Neural progenitor cell (in vitro differentiated cells): ENCODE measurements around the gene SCCPDH.

ENCODE experiments used
- EZH2 ChIP-seq: fragments of 200-600 bp; sonication (generic); IDR thresholded peaks from 2 replicates; pipeline ENCODE4 v1.6.1; 2017; ENCODE audit warnings: antibody characterized with exemption, mild to moderate bottlenecking, moderate library complexity
- EZH2phosphoT487 ChIP-seq: fragments of 200-600 bp; sonication (generic); IDR thresholded peaks from 2 replicates; pipeline ENCODE4 v1.6.1; 2017; ENCODE audit warnings: antibody characterized with exemption
- TF ChIP-seq, protein P1 (sequence below): fragments of 200-600 bp; sonication (generic); IDR thresholded peaks from 2 replicates; pipeline ENCODE4 v1.5.1; 2017; ENCODE audit warnings: antibody characterized with exemption, mild to moderate bottlenecking

DNA sequence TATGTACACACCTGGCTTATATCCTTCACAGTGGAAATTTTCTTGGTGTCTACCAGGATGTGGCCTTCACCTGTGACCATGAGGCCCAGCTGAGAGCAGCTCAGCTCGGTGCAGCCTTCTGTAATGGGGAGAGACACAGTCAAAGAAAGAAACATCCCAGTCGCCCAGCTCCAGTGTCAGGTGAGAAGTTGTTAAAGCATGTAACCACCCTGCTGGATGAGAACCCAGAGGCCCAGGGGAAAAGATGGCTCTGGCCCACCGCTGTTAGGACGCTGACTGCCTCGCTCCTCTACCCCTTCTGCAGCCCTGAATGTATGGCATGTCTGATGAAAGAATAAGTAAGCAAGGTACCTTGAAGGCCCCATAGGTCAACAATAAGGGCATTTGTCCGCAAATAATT is 52.7 kb downstream of the SCCPDH start:
- TF ChIP-seq, protein P1, sequence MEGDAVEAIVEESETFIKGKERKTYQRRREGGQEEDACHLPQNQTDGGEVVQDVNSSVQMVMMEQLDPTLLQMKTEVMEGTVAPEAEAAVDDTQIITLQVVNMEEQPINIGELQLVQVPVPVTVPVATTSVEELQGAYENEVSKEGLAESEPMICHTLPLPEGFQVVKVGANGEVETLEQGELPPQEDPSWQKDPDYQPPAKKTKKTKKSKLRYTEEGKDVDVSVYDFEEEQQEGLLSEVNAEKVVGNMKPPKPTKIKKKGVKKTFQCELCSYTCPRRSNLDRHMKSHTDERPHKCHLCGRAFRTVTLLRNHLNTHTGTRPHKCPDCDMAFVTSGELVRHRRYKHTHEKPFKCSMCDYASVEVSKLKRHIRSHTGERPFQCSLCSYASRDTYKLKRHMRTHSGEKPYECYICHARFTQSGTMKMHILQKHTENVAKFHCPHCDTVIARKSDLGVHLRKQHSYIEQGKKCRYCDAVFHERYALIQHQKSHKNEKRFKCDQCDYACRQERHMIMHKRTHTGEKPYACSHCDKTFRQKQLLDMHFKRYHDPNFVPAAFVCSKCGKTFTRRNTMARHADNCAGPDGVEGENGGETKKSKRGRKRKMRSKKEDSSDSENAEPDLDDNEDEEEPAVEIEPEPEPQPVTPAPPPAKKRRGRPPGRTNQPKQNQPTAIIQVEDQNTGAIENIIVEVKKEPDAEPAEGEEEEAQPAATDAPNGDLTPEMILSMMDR = no peak
- TF ChIP-seq EZH2phosphoT487 = no peak
- no peak for TF ChIP-seq EZH2
